GM12892 (cell line): ENCODE results near the gene PODXL. TPM values are rescaled to one million over a fixed set of nuclear protein-coding genes. Genes with fewer than 3 reads are reported as not detected.

Experiments used
- DNase-seq: peaks from one replicate; pipeline ENCODE4 v3.0.0; 2011; ENCODE audit not compliant: insufficient read length
- FAIRE-seq: peaks from 2 replicates; lab custom pipeline; 2011; peaks lifted over from hg19 to GRCh38; lab: Jason Lieb, UNC
- POLR2A ChIP-seq: IDR thresholded peaks from 2 replicates; pipeline ENCODE4 v1.6.1; 2011; ENCODE audit warnings: low read depth, low read length, control low read depth
- POLR2AphosphoS5 ChIP-seq: IDR thresholded peaks from 2 replicates; pipeline ENCODE4 v1.6.1; 2011; ENCODE audit warnings: low read depth, low read length, control low read depth
- TAF1 ChIP-seq: IDR thresholded peaks from 2 replicates; pipeline ENCODE4 v1.6.1; 2011; ENCODE audit warnings: low read depth, mild to moderate bottlenecking, control low read depth, low read length, borderline replicate concordance
- polyA plus RNA-seq: library from polyadenylated mRNA; unstranded; fragments of >200 nt; gene quantifications from one replicate; pipeline ENCODE4 v1.2.1, GENCODE V29; 2012; ENCODE audit warnings: missing spikeins, inconsistent platforms; ENCODE audit not compliant: missing spikeins

The PODXL gene
- 0.45 TPM for polyA plus RNA-seq

DNA sequence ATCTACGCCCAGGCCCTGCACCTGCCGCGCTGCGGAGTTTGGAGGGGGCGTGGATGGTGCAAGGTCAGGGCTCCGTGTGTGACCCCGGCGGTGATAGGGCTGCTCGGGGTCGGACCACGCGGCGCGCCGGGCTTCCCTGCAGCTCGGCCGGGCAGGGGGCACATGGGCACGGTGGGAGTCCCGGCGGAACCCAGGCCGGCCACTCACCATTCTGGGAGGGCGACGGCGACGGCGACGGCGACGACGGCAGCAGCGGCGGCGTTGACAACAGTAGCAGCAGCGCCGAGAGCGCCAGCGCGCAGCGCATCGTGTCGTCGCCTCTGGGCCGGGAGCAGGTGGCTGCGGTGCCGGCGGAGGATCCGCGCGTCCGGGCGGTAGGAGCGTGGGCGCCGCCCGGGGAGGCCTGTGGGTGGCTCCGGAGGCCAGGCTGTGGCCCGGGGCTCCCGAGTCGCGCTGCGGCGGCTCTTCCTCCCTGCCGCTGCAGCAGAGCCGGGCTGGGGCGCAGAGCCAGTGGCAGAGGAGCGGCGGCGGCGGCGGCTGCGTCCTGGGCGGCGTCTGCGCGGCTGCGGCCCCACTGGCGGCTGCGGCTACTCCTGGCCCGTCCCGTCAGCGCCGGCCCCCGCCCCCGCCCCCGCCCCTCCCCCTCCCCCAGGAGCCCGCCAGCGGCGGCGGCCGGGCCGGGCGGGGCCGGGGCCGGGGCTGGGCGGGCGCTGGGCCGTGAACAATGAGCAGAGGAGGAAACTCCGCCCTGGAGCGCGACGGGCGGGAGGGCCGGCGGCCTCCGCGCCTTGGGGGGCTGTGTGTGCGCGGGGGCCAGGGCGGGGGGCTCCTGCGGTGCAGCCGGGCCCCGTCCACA lies at the start of gene PODXL:
Gene PODXL, minus strand, starts transcription at position 576 of the 856 bp plus-strand sequence. Its CDS starts 269 bp downstream, at position 307.
- FAIRE-seq: no peak
- TF ChIP-seq TAF1 (no peak), POLR2AphosphoS5 (no peak), POLR2A (no peak)
- DNase-seq: peak; percentile 80

DNA sequence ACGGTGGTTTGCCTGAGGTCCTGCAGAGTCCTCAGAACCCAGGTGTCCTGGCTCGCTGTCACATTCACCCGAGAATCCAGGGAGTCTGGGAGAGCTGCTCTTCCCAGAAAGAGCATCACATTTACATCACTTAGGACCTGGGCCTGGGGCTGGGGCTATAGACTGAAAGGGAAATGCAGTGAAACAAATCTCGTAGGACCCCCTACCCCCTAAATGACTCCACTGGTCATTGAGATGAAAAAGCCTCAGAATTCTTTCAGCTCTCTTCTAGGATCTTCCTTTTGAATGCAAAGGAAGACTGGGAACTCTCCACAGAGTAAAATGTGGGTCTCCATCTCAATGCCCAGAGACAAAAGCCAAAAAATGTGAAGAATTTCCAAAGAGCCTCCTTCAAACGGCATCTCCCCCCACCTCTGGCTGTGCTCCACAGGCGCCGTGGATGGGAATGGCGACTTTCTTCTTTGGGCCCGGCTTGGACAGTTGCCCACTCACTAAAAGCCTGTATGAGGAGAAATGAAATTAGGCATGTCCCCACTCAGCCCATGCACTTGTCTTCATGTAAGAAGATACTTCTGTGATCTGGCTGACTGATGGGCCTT lies 49.0 kb upstream of the PODXL start:
- no peak for FAIRE-seq
- DNase-seq: no peak

DNA sequence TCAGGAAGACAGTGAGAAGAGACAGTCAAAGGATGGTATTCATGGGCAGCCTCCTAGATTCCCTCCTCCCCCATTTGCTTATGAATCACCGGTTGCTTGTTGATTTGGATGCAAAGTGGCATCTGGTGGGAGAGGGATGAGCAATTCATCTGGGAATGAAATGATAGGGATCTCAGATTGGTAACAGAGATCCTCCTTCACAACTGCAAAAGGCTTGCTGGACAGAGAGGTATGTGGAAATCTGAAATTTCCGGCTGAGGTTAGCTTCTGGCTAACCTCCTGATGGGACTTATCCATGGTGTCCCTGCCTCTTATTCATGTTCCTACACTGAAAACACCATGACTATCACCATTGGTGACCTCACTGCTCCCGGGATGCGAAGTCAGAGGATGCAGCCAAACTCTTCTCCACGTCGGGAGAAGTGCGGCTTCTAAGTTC lies 48.4 kb upstream of the PODXL start:
- DNase-seq: no peak

More for the DNA sequence above, 49.0 kb upstream of the PODXL start:
- TF ChIP-seq POLR2AphosphoS5 (no peak), POLR2A (no peak), TAF1 (no peak)

GRCh38 chr7:131603932-131604331 lies 47.5 kb upstream of the PODXL start:
- FAIRE-seq (no peak), DNase-seq (no peak)
- TF ChIP-seq POLR2A (no peak), POLR2AphosphoS5 (no peak), TAF1 (no peak)

More for the DNA sequence above, 48.4 kb upstream of the PODXL start:
- no peak for FAIRE-seq
- TF ChIP-seq POLR2AphosphoS5 (no peak), TAF1 (no peak), POLR2A (no peak)

DNA sequence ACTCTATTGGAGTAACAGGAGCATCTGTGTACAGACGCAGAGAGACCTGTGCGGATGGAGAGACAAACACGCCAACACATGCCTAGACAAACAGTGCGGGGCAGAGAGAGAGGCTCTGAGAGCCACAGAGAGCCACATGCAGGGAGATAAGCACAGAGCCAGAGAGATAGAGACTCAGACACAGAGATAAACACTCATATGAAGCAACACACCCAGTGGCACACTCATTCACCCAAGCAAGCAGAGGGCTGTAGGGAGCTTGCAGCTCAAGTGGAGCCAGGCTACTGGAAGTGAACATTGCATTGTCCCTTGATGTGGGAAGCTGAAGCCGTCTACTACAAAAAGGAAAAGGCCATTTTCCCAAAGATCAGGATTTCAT lies 46.6 kb upstream of the PODXL start:
- no peak for TF ChIP-seq TAF1
- no peak for TF ChIP-seq POLR2AphosphoS5
- no peak for TF ChIP-seq POLR2A
- no peak for FAIRE-seq
- DNase-seq: no peak

GRCh38 chr7:131602304-131602993 lies 46.0 kb upstream of the PODXL start:
- TF ChIP-seq POLR2AphosphoS5 (no peak), POLR2A (no peak), TAF1 (no peak)
- DNase-seq: no peak
- no peak for FAIRE-seq

GRCh38 chr7:131600085-131600881 lies 43.9 kb upstream of the PODXL start:
- DNase-seq: no peak
- TF ChIP-seq POLR2A (no peak), TAF1 (no peak), POLR2AphosphoS5 (no peak)
- no peak for FAIRE-seq

- FAIRE-seq (no peak), DNase-seq (no peak)
- TF ChIP-seq POLR2AphosphoS5 (no peak), POLR2A (no peak), TAF1 (no peak)
Observed at GRCh38 chr7:131596785-131597184, 40.4 kb upstream of the PODXL start.

DNA sequence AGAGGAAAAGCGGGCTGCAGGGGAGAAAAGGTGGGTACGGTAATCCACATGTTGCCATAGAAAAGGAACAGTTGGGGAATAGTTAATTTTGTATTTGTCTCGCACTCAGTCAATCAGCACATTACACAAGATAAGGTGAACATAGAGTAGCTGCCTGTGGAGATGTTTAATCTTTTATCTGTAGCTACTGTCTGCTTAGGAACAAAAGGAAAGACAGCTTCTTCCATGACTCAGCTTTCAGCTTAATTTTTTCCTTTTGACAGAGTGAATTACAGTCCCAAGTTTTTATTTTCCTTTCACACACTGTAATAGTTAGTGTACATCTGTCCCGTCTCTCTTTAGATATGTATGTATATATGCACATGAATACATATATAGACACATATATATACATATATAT lies 39.3 kb upstream of the PODXL start:
- no peak for FAIRE-seq
- DNase-seq: no peak
- TF ChIP-seq POLR2AphosphoS5: no peak
- no peak for TF ChIP-seq TAF1
- no peak for TF ChIP-seq POLR2A

GRCh38 chr7:131591687-131592319 lies 35.4 kb upstream of the PODXL start:
- FAIRE-seq (no peak), DNase-seq (no peak)
- TF ChIP-seq TAF1: no peak
- no peak for TF ChIP-seq POLR2AphosphoS5
- TF ChIP-seq POLR2A: no peak

- FAIRE-seq (no peak), DNase-seq (no peak)
- TF ChIP-seq POLR2AphosphoS5 (no peak), POLR2A (no peak), TAF1 (no peak)
Observed at GRCh38 chr7:131587315-131587923, 31.0 kb upstream of the PODXL start.
